Stimulated activated CD8-positive, alpha-beta memory T cell treated with anti-CD3 and anti-CD28 coated beads, Interleukin-15, amount 100 ng/mL, for 1 hour (primary cell): Measurements from ENCODE around the gene GALNT16.

Experiments
- DNase-seq: peaks from one replicate; pipeline ENCODE4 v3.0.0-alpha.2; 2020; ENCODE audit warnings: low read depth

The GALNT16 gene

DNA sequence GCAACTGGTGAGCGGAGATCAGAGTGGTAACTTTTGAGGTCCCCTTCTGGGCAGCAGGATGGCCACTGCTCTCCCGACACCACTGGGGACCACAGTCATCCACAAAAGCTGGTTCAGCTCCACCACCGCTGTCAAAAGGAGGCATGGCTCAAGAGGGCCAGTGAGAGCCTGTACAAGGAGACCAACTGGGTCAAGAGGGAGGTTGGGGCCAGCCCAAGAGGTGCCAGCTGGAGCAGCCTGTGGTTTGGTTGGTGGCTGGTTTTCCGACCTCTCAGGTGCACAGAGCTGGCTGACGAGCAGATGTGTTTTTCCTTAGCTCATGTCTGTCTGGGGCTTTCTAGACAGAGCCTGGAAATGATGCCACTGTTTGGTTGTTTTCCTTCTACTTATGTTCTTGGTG, 78.0 kb downstream of the GALNT16 start:
- DNase-seq: no peak

DNA sequence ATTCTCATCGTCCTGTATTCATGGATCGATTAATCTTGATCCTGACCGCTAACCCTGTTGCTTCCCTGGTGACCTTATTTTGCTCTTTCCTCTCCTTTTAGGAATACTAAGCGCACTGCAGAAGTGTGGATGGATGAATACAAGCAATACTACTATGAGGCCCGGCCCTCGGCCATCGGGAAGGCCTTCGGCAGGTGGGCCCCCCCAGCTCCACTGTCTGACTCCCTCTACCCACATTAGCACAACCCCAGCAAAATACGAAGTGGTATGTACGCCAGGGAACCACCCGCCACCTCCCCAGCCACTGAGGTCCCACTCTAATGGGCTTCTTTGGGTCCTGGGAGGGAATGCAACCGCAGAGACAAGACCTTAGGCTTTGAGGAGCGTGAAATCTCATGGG, 79.5 kb downstream of the GALNT16 start:
- no peak for DNase-seq

DNA sequence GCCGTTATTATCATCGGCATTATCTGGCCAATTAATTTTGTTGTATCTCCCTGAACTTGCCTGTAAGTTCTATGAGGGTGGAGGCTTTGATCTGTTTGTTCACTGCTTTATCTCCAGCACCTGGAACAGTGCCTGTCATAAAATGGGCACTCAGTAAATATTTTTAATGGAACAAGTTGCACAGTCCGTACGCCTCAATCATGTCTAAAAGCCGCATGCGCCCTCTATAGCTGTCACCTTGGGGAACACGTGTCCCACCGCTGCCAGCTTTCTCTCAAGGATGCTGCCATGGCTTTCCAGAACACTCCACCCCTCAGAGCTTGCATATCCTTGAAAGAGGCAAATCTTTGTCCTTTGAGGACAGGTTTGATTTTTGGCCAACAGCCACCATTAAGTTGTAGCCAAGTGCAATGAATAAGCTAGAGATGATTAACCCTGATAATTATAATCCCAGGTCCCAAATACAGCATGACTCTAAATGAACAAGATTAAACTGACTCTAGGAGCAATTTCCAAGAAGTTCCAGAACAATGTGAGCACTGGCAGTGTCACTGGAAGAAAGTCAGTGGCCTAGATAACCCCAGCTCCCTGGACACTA, 83.1 kb downstream of the GALNT16 start:
- no peak for DNase-seq

GRCh38 chr14:69344171-69344570, 84.2 kb downstream of the GALNT16 start:
- DNase-seq: no peak

GRCh38 chr14:69345402-69345801, 85.4 kb downstream of the GALNT16 start:
- no peak for DNase-seq

- DNase-seq: no peak
Measured at GRCh38 chr14:69346710-69347109, 86.8 kb downstream of the GALNT16 start.

DNA sequence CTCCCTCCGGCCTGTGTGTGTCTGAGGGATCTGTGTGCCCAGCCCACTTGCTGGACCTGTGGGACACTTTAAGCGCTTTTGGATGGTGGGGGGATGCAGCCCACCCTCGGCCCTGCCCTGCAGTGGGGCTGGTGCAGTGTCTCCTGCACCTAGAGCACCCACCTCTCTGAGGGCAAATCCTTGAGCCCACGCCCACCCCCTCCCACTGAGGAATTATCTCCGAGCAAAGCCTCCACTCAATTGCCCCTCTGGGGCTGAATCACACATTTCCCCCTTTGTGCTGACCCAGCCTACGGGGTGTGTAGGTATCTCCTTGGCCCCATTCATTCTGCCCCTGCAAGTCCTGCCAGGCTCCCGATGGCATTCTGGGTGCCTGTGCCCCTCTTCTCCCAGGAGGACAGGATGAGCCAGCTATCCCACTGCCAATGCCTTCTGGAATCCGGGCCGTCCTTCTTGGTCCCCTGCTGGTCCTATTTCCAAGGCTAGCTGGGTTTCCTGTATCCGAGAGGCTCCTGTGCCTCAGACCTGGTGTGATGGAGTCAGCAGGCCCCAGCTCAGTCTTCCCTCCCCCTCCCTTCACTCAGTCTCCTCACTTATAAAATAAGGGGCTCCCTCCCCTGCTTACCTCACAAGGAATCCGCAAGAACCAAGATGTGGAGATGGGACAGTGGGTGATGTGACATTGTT, 89.3 kb downstream of the GALNT16 start:
- DNase-seq: no peak

DNA sequence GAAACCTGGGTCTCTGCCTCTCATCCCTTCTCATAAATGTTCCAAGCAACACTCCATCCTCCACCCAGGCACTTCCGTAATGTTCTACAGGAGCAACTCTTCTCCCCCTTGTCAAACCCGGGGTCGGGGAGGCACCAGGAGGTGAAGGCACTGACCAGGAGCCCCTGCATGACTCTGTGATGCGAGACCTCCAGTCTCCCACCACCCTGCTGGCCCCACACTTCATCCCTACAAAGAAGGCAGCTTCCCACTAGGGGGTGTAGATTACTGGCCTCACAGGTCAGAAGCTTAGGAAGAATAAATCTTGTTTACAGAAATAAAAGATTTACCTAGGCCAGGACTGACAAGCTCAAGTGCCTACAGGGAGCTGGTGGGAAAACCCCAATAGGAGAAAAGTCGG, 90.9 kb downstream of the GALNT16 start:
- DNase-seq: no peak

DNA sequence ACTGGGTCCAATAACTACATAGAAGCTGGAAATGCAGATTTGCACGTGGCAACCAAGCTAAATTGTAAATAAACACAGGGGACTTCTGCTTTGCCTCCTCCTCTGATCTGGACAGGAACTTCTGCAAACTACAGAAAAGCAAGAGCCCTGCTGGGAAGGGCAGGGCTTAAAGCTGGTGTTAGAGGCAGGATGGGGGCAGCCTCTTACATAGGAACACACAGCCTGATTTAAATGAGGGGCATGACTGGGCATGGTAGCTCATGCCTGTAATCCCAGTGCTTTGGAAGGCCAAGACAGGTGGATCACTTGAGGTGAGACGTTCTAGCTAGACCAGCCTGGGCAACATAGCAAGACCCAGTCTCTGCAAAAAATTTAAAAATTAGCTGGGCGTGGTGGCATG, 91.4 kb downstream of the GALNT16 start:
- no peak for DNase-seq

DNA sequence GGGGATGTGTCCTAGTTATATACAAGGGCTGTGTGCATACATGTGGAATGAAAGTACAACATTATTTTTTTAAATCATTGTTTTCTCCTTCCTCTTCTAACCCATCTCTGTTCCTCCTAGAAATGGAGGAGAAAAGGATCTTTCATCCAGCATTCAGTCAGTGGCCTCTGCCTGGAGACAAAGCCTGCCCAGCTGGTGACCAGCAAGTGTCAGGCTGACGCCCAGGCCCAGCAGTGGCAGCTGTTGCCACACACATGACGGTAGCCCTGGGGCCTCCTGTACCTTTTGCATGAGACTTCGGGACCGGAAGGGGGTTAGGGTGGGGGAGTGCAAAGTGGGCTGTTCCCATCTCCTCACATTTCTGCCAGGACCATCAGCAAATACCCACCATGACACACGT, 92.0 kb downstream of the GALNT16 start:
- no peak for DNase-seq

GRCh38 chr14:69353168-69353567, 93.2 kb downstream of the GALNT16 start:
- DNase-seq: no peak

GRCh38 chr14:69354383-69355153, 94.6 kb downstream of the GALNT16 start:
- DNase-seq: no peak

DNA sequence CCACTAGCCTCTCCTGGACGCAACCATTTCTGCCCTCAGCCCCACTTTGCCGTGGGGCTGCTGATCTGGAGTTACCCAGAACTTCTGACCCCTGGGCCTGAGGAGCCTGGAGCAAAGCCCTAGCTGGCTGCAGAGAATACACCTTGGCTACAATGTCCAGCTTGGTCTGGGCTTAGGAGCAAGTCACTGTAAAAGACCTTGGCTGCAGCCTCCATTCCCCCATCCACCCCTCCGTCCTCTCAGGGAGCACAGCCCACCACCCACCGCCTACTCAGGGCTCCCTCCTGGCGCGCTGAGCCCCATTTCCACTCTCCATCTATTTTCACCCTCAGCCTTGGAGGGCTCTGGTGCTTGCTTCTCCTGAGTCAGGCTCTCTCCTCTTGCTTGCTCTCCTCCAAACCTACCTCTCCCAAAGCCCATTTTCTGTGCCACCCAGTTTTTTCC, 95.2 kb downstream of the GALNT16 start:
- no peak for DNase-seq

DNA sequence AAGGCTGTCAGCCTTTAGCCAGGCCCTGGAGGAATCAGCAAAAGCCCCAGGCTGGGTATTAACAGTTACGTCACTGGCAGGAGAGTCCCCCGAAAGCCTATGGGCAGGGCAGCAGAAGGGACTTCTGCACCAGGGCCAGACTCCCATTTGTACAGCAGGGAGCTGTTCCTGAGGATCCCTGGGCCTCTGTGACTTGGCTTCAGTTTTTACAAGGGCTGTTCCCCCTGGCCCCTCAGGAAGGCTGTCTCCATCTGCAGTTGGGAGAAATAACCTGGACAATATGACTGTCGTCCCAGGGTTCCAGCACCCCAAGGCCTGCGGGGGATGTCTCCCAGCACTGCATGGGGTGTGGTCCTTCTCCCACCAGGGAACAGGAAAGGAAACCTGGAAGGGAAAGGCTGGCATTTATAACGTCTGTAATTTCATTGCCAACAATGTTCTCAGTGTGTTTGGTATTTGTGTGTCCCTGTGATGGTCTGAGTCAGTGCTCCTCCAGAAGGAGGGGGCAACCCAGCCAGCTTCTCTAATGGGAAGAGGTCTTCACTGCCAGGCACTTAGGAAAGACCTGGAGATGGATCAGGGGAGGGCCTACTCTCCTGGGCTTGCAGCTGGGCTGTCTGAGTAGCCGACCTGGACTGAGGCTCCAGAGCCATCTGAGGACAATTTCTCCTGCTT, 95.8 kb downstream of the GALNT16 start:
- no peak for DNase-seq

- DNase-seq: no peak
Measured at GRCh38 chr14:69356903-69357543, 97.1 kb downstream of the GALNT16 start.

GRCh38 chr14:69357544-69358200, 97.7 kb downstream of the GALNT16 start:
- no peak for DNase-seq

GRCh38 chr14:69358233-69358963, 98.4 kb downstream of the GALNT16 start:
- no peak for DNase-seq

DNA sequence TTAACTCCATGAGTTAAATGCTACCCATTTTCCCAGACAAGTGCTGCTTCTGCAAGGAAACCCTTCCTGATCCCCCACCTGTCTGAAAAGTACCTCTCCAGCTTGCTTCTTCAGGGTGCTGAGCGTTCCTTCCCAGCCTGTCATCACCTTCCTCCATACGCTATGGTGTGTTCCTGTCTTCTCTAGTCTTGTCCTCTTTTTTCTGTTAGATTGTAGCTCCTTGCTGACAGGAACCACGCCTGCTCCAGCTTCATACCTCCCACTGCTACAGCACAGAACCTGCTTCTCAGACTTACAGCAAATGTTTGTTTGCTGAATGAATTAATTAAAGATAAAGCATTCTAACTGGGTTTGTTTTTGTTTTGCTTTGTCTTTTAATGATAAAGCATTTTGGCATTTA, 99.0 kb downstream of the GALNT16 start:
- no peak for DNase-seq

DNA sequence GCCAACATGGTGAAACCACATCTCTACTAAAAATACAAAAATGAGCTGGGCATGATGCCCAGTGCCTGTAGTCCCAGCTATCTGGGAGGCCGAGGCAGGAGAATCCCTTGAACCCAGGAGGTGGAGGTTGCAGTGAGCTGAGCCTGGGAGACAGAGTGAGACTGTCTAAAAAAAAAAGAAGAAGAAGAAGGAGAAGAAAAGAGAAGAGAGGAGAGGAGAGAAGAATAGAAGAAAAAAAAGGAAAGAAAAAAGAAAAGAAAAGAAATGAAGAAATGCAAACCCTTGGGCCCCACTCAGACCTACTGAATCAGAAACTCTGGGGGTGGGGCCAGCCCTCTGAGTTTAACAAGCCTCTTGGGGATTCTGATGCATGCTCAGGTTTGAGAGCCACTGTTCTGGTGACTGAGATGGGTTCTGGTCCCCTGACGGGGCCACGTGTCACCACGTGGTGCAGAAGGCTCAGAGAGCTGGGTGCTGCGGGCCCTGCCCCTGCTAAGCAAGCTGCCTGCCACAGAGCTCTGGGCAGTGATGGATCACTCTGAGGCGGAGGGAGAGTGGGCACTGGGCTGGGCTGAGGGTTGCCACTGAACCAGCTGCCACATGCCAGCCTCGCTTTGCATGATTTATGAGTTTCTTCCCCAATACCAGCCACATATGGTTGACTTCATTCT, 100.6 kb downstream of the GALNT16 start:
- no peak for DNase-seq

GRCh38 chr14:69363055-69363454, 103.1 kb downstream of the GALNT16 start:
- no peak for DNase-seq
